ENCODE data around the gene TNIP3.
"Not testable (repeated sequence)": the region's sequence is repeated elsewhere in the genome, so short reads cannot be mapped to it uniquely, and the experiment has no call there.

TNIP3 gene

GRCh38 chr4:121164291-121164690 is at the start of gene TNIP3:
Gene TNIP3 (minus strand): TSS chr4:121164321. CDS start chr4:121164125, 196 bp downstream.
- DNase-seq, result no peak

- no peak for DNase-seq
Measured at GRCh38 chr4:121212806-121213205, 48.7 kb upstream of the TNIP3 start.

GRCh38 chr4:121209171-121209570 is 45.0 kb upstream of the TNIP3 start:
- DNase-seq, result no peak

GRCh38 chr4:121208244-121209007 is 44.3 kb upstream of the TNIP3 start:
- DNase-seq, result no peak

- DNase-seq, result not testable (repeated sequence)
Measured at GRCh38 chr4:121205777-121206176, 41.7 kb upstream of the TNIP3 start.

- DNase-seq, result no peak
Measured at GRCh38 chr4:121200795-121201472, 36.8 kb upstream of the TNIP3 start.

GRCh38 chr4:121199742-121200561 is 35.8 kb upstream of the TNIP3 start:
- no peak for DNase-seq

GRCh38 chr4:121198251-121198650 is 34.1 kb upstream of the TNIP3 start:
- no peak for DNase-seq

GRCh38 chr4:121195649-121196048 is 31.5 kb upstream of the TNIP3 start:
- DNase-seq, result no peak

- DNase-seq, result no peak
Measured at GRCh38 chr4:121192480-121192879, 28.4 kb upstream of the TNIP3 start.

- no peak for DNase-seq
Measured at GRCh38 chr4:121192013-121192412, 27.9 kb upstream of the TNIP3 start.

GRCh38 chr4:121191361-121191760 is 27.2 kb upstream of the TNIP3 start:
- no peak for DNase-seq

- DNase-seq, result no peak
Measured at GRCh38 chr4:121190389-121190788, 26.3 kb upstream of the TNIP3 start.

GRCh38 chr4:121189326-121190215 is 25.4 kb upstream of the TNIP3 start:
- peak; percentile 17 for DNase-seq

GRCh38 chr4:121187206-121187605 is 23.1 kb upstream of the TNIP3 start:
- no peak for DNase-seq

GRCh38 chr4:121185960-121186359 is 21.8 kb upstream of the TNIP3 start:
- no peak for DNase-seq

GRCh38 chr4:121183989-121184388 is 19.9 kb upstream of the TNIP3 start:
- DNase-seq, result no peak

- no peak for DNase-seq
Measured at GRCh38 chr4:121183361-121183760, 19.2 kb upstream of the TNIP3 start.

GRCh38 chr4:121182296-121182695 is 18.2 kb upstream of the TNIP3 start:
- DNase-seq, result no peak

GRCh38 chr4:121181493-121181892 is 17.4 kb upstream of the TNIP3 start:
- DNase-seq, result no peak

- no peak for DNase-seq
Measured at GRCh38 chr4:121180558-121180957, 16.4 kb upstream of the TNIP3 start.
